ENCODE measurements around the gene SMPD1.
"Not testable (repeated sequence)": the region's sequence is repeated elsewhere in the genome, so short reads cannot be mapped to it uniquely, and the experiment has no call there.

SMPD1 gene

GRCh38 chr11:6387811-6388599 is 2.3 kb upstream of the SMPD1 start:
- no peak for DNase-seq (ENCODE audit: low read depth)
- TF ChIP-seq CTCF (IDR thresholded peaks at IDR 0.05; ENCODE audit: low read depth, low read length, missing control alignments), result no peak
- no peak overlapping the region for H3K4me3 ChIP-seq (ENCODE audit: low read depth, low read length)
- in situ Hi-C loops (cut with HindIII; ENCODE audit: low sequenced_read_pairs), result no loop called here

GRCh38 chr11:6388748-6389147 is 1.5 kb upstream of the SMPD1 start:
- DNase-seq (ENCODE audit: low read depth), result no peak
- no peak for TF ChIP-seq CTCF (IDR thresholded peaks at IDR 0.05; ENCODE audit: low read depth, low read length, missing control alignments)
- H3K4me3 ChIP-seq (ENCODE audit: low read depth, low read length), result no peak overlapping the region
- in situ Hi-C loops (cut with HindIII; ENCODE audit: low sequenced_read_pairs), result no loop called here

GRCh38 chr11:6390718-6391469 is 620 bp downstream of the SMPD1 start:
- peak overlapping the region; percentile 86 for H3K4me3 ChIP-seq (ENCODE audit: low read depth, low read length)
- no peak for TF ChIP-seq CTCF (IDR thresholded peaks at IDR 0.05; ENCODE audit: low read depth, low read length, missing control alignments)

GRCh38 chr11:6391537-6392134 is 1.4 kb downstream of the SMPD1 start:
- in situ Hi-C loops (cut with HindIII; ENCODE audit: low sequenced_read_pairs), result no loop called here

More at GRCh38 chr11:6390718-6391469, 620 bp downstream of the SMPD1 start:
- in situ Hi-C loops (cut with HindIII; ENCODE audit: low sequenced_read_pairs), result no loop called here
- no peak for DNase-seq (ENCODE audit: low read depth)

GRCh38 chr11:6392251-6392650 is 2.0 kb downstream of the SMPD1 start:
- H3K4me3 ChIP-seq (ENCODE audit: low read depth, low read length); DNase-seq (ENCODE audit: low read depth); in situ Hi-C loops (cut with HindIII; ENCODE audit: low sequenced_read_pairs): not testable (repeated sequence)

More at GRCh38 chr11:6391537-6392134, 1.4 kb downstream of the SMPD1 start:
- peak overlapping the region; percentile 86 for H3K4me3 ChIP-seq (ENCODE audit: low read depth, low read length)
- no peak for TF ChIP-seq CTCF (IDR thresholded peaks at IDR 0.05; ENCODE audit: low read depth, low read length, missing control alignments)
- no peak for DNase-seq (ENCODE audit: low read depth)

- no peak for TF ChIP-seq CTCF (IDR thresholded peaks at IDR 0.05; ENCODE audit: low read depth, low read length, missing control alignments)
- in situ Hi-C loops (cut with HindIII; ENCODE audit: low sequenced_read_pairs), result no loop called here
- no peak overlapping the region for H3K4me3 ChIP-seq (ENCODE audit: low read depth, low read length)
- no peak for DNase-seq (ENCODE audit: low read depth)
Measured at GRCh38 chr11:6393989-6394670, 3.9 kb downstream of the SMPD1 start.

Data from astrocyte of the cerebellum (primary cell).